Measurements from ENCODE around the gene ZNF793.

The ZNF793 gene

DNA sequence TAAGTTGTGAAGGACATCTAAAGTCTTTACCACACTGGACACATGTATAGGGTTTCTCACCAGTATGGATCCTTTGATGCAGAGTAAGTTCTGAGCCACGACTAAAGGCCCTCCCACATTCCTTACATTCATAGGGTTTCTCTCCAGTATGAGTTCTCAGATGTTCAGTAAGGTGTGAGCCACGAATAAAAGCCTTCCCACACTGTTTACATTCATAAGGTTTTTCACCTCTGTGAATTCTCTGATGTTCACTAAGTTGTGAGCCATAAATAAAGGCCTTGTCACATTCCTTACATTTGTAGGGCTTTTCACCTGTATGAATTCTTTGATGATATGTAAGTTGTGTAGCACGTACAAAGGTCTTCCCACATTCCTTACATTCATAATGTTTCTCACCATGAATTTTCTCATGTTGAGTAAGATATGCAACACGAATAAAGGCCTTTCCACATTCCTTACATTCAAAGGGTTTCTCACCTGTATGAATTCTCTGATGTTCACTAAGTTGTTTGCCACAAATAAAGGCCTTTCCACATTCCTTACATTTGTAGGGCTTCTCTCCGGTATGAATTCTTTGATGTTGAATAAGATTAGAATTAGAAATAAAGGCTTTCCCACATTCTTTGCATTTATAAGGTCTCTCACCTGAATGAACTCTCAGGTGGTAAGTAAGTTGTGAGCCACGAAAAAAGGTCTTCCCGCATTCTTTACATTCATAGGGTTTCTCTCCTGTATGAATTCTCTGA is 58.1 kb downstream of the ZNF793 start:
- no peak overlapping the region for H3K4me3 ChIP-seq (ENCODE audit: low read depth, low read length)

- no peak overlapping the region for H3K4me3 ChIP-seq (ENCODE audit: low read depth, low read length)
Observed at GRCh38 chr19:37565370-37565669, 58.6 kb downstream of the ZNF793 start.

DNA sequence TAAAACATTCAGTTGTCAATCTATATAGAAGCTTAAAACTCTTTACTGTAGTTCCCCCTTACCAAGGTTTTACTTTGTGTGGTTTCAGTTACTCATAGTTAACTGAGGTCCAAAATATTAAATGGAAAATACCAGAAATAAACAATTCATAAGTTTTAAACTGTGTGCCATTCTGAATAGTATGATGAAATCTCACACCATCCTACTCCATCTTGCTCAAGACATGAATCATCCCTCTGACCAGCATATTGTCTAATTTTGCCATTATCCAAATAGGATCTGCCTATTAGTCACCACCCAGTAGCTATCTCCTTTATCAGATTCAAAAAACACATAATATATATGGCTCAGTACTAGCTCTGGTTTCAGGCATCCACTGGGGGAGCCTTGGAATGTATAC is 65.5 kb downstream of the ZNF793 start:
- H3K4me3 ChIP-seq (ENCODE audit: low read depth, low read length), result no peak overlapping the region

DNA sequence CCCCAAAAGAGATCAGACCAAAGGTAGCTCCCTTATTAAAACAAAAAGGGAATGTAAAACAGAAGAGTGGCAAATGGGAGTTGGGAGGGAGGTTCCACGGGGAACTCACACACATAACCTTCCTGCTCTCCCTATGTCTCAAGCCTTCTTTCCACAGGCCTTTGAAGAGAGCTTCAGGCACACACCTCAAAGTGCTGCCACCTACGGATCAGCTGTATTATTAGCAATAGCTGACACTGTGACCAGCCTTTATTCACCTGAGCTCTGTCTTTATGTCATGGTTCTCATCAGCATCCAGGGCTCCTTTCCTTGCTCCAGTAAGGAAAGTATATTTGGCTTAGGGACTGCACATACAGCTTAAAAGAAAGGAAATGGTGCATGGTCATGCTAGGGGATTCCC is 76.6 kb downstream of the ZNF793 start:
- no peak overlapping the region for H3K4me3 ChIP-seq (ENCODE audit: low read depth, low read length)
